GM19043 (cell line): ENCODE results near the gene DPF3.
"Not testable (repeated sequence)": the region's sequence is repeated elsewhere in the genome, so short reads cannot be mapped to it uniquely, and the experiment has no call there.

Source experiments
- ATAC-seq: cut with Tn5 transposase; IDR thresholded peaks from one replicate; pipeline ENCODE4 v1.9.1; 2021; ENCODE audit warnings: low read depth; ENCODE audit not compliant: unreplicated experiment

Gene DPF3

GRCh38 chr14:72882047-72882446 is 11.9 kb downstream of the DPF3 start:
- no peak for ATAC-seq

- ATAC-seq: no peak
These were observed 12.4 kb downstream of the DPF3 start for GRCh38 chr14:72881543-72881942.

- ATAC-seq: no peak
These were observed 13.1 kb downstream of the DPF3 start for GRCh38 chr14:72880820-72881219.

GRCh38 chr14:72880164-72880563 is 13.7 kb downstream of the DPF3 start:
- no peak for ATAC-seq

- no peak for ATAC-seq
These were observed 14.5 kb downstream of the DPF3 start for GRCh38 chr14:72879431-72879830.

GRCh38 chr14:72878746-72879145 is 15.2 kb downstream of the DPF3 start:
- ATAC-seq: no peak

- ATAC-seq: no peak
These were observed 17.2 kb downstream of the DPF3 start for GRCh38 chr14:72876710-72877063.

GRCh38 chr14:72876005-72876709 is 17.7 kb downstream of the DPF3 start:
- ATAC-seq: no peak

- not testable (repeated sequence) for ATAC-seq
These were observed 23.0 kb downstream of the DPF3 start for GRCh38 chr14:72870878-72871277.

- ATAC-seq: no peak
These were observed 24.2 kb downstream of the DPF3 start for GRCh38 chr14:72869407-72870329.

GRCh38 chr14:72868500-72868899 is 25.4 kb downstream of the DPF3 start:
- no peak for ATAC-seq

GRCh38 chr14:72864712-72865365 is 29.1 kb downstream of the DPF3 start:
- ATAC-seq: no peak

GRCh38 chr14:72863216-72864006 is 30.5 kb downstream of the DPF3 start:
- no peak for ATAC-seq

GRCh38 chr14:72856530-72857266 is 37.2 kb downstream of the DPF3 start:
- no peak for ATAC-seq

GRCh38 chr14:72855913-72856312 is 38.0 kb downstream of the DPF3 start:
- no peak for ATAC-seq

GRCh38 chr14:72852194-72852593 is 41.7 kb downstream of the DPF3 start:
- no peak for ATAC-seq

- no peak for ATAC-seq
These were observed 42.3 kb downstream of the DPF3 start for GRCh38 chr14:72851635-72852034.

GRCh38 chr14:72850360-72850759 is 43.5 kb downstream of the DPF3 start:
- ATAC-seq: no peak

- no peak for ATAC-seq
These were observed 44.7 kb downstream of the DPF3 start for GRCh38 chr14:72849222-72849621.

GRCh38 chr14:72847721-72848120 is 46.2 kb downstream of the DPF3 start:
- no peak for ATAC-seq
